HFFc6 (cell line): ENCODE data around the gene NFATC2. TPM values are rescaled to one million over a fixed set of nuclear protein-coding genes. Genes with fewer than 3 reads are reported as not detected.

ENCODE experiments used
- DNase-seq: peaks from one replicate; pipeline ENCODE4 v3.0.0-alpha.2; 2018
- H3K27ac Mint-ChIP-seq: 2 replicates; pipeline ENCODE4 v1.8.0; 2020; ENCODE audit warnings: mild to moderate bottlenecking, mixed read lengths
- H3K27me3 Mint-ChIP-seq: 2 replicates; pipeline ENCODE4 v1.8.0; 2021; ENCODE audit warnings: mild to moderate bottlenecking, moderate library complexity, mixed read lengths; ENCODE audit not compliant: insufficient read depth
- H3K36me3 Mint-ChIP-seq: 2 replicates; pipeline ENCODE4 v1.8.0; 2021; ENCODE audit warnings: low read depth, mixed read lengths
- H3K4me1 Mint-ChIP-seq: 2 replicates; pipeline ENCODE4 v1.8.0; 2020; ENCODE audit warnings: low read depth, mixed read lengths
- H3K4me3 Mint-ChIP-seq: 2 replicates; pipeline ENCODE4 v1.8.0; 2020; ENCODE audit warnings: mild to moderate bottlenecking, moderate library complexity, mixed read lengths
- H3K9me3 Mint-ChIP-seq: 2 replicates; pipeline ENCODE4 v1.8.0; 2020; ENCODE audit warnings: mild to moderate bottlenecking, mixed read lengths
- total RNA-seq, 6 experiments: library from RNA; stranded (reverse); fragmentation: NEBNext Ultra II Directional; extraction: Animal tissue kit (Norgen Biotek cat#: 25700); gene quantifications; 2 replicates in 1 of 6; 3 replicates in 5 of 6; pipeline ENCODE4 v1.2.3, GENCODE V29; 2021
- TF ChIP-seq, protein P1 (sequence below): fragments of 200-600 bp; sonication (generic); IDR thresholded peaks from 2 replicates; pipeline ENCODE4 v1.5.0; 2021; ENCODE audit warnings: antibody characterized with exemption, mild to moderate bottlenecking

Gene NFATC2
- total RNA-seq, 6 experiments from 2014 or later = 0.50 to 1.1 (median 0.84) TPM

- peaks cover 61% of the 10 kb centered on the region for H3K4me1 Mint-ChIP-seq
- H3K36me3 Mint-ChIP-seq = peaks cover 14% of the 10 kb centered on the region
- H3K27me3 Mint-ChIP-seq = peaks cover 1% of the 10 kb centered on the region
Observed at GRCh38 chr20:51342510-51343236, 199.8 kb downstream of the NFATC2 start.

DNA sequence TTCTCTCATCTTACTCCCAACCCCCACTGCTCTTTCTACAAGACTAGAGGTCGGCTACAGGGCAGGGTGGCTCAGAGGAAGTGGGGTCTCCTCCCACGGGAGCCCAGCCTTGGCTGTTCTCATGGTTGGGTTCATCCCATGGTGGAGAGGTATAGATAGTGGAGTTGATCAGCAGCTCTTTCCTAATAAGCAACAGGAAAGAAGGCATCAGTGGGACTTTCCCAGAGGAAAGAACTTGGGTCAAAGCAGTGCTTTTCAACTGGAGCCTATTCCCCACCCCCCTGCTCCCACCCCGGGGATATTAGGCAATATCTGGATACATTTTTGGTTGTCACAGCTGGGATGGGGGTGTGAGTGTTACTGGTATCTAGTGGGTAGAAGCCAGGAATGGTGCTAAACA is 200.9 kb downstream of the NFATC2 start:
- H3K36me3 Mint-ChIP-seq = peaks cover 14% of the 10 kb centered on the region
- no peaks in the 10 kb centered on the region; the same call in none of the 2 replicates for H3K9me3 Mint-ChIP-seq
- TF ChIP-seq, protein P1, sequence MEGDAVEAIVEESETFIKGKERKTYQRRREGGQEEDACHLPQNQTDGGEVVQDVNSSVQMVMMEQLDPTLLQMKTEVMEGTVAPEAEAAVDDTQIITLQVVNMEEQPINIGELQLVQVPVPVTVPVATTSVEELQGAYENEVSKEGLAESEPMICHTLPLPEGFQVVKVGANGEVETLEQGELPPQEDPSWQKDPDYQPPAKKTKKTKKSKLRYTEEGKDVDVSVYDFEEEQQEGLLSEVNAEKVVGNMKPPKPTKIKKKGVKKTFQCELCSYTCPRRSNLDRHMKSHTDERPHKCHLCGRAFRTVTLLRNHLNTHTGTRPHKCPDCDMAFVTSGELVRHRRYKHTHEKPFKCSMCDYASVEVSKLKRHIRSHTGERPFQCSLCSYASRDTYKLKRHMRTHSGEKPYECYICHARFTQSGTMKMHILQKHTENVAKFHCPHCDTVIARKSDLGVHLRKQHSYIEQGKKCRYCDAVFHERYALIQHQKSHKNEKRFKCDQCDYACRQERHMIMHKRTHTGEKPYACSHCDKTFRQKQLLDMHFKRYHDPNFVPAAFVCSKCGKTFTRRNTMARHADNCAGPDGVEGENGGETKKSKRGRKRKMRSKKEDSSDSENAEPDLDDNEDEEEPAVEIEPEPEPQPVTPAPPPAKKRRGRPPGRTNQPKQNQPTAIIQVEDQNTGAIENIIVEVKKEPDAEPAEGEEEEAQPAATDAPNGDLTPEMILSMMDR = no peak
- DNase-seq = no peak
- H3K27ac Mint-ChIP-seq = no peak overlapping the region; the same call in 1 of the 2 replicates
- no peaks in the 10 kb centered on the region; the same call in 1 of the 2 replicates for H3K27me3 Mint-ChIP-seq
- no peak overlapping the region for H3K4me3 Mint-ChIP-seq
- peaks cover 59% of the 10 kb centered on the region for H3K4me1 Mint-ChIP-seq

More at GRCh38 chr20:51342510-51343236, 199.8 kb downstream of the NFATC2 start:
- TF ChIP-seq, protein P1 = no peak
- H3K9me3 Mint-ChIP-seq = no peaks in the 10 kb centered on the region; the same call in none of the 2 replicates
- H3K4me3 Mint-ChIP-seq = no peak overlapping the region
- DNase-seq = no peak
- H3K27ac Mint-ChIP-seq = no peak overlapping the region

GRCh38 chr20:51340451-51340840 is 202.1 kb downstream of the NFATC2 start:
- DNase-seq = no peak
- peaks cover 14% of the 10 kb centered on the region for H3K36me3 Mint-ChIP-seq
- TF ChIP-seq, protein P1 = no peak
- peaks cover 59% of the 10 kb centered on the region for H3K4me1 Mint-ChIP-seq
- H3K9me3 Mint-ChIP-seq = no peaks in the 10 kb centered on the region; the same call in none of the 2 replicates
- H3K27me3 Mint-ChIP-seq = no peaks in the 10 kb centered on the region; the same call in 1 of the 2 replicates
- no peak overlapping the region for H3K27ac Mint-ChIP-seq
- no peak overlapping the region for H3K4me3 Mint-ChIP-seq

GRCh38 chr20:51339721-51340450 is 202.6 kb downstream of the NFATC2 start:
- TF ChIP-seq, protein P1 = no peak
- Mint-ChIP-seq H3K27me3 (no peaks in the 10 kb centered on the region; the same call in 1 of the 2 replicates), H3K9me3 (no peaks in the 10 kb centered on the region; the same call in none of the 2 replicates), H3K36me3 (peaks cover 14% of the 10 kb centered on the region), H3K4me1 (peaks cover 61% of the 10 kb centered on the region), H3K4me3 (no peak overlapping the region), H3K27ac (no peak overlapping the region)
- DNase-seq = no peak

DNA sequence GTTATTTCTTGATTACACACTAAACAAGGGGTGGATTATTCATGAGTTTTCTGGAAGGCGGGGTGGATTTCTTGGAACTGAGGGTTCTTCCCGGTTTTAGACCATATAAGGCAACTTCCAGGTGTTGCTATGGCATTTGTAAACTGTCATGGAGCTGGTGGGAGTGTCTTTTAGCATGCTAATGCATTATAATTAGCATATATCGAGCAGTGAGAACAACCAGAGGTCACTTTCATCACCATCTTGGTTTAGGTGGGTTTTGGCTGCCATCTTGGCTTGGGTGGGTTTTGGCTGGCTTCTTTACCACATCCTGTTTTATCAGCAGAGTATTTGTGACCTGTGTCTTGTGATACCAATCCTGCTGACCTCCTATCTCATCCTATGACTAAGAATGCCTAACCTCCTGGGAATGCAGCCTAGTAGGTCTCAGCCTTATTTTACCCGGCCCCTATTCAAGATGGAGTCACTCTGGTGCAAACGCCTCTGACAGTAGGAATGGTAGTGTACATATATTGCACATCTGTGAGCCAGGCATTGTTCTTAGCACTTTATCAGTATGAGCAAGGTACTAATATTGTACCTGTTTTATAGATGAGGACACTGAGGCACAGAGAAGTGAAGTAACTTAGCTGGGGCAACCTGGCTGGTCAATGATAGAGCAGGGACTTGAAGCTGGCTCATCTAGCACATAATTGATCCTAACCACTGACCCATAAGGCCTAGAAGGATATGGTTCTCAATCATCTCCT is 203.7 kb downstream of the NFATC2 start:
- Mint-ChIP-seq H3K4me1 (peaks cover 71% of the 10 kb centered on the region), H3K36me3 (peaks cover 16% of the 10 kb centered on the region), H3K9me3 (no peaks in the 10 kb centered on the region; the same call in none of the 2 replicates), H3K27ac (peak overlapping the region; percentile 58; the same call in 1 of the 2 replicates), H3K4me3 (peak overlapping the region; percentile 3; the same call in 1 of the 2 replicates), H3K27me3 (no peaks in the 10 kb centered on the region; the same call in 1 of the 2 replicates)
- TF ChIP-seq, protein P1 = no peak
- peak; percentile 35 for DNase-seq
